Mesothelial cell of epicardium (in vitro differentiated cells): ENCODE results near the gene CFDP1. TPM values are rescaled to one million over a fixed set of nuclear protein-coding genes. Genes with fewer than 3 reads are reported as not detected.

Source experiments
- DNase-seq, 2 experiments: peaks; one replicate each; pipeline ENCODE4 v3.0.0; 2021; ENCODE audit warnings: low spot score in 2 of 2; ENCODE audit not compliant: unreplicated experiment in 2 of 2
- H3K27ac Mint-ChIP-seq: 2 replicates; pipeline ENCODE4 v1.8.0; 2021; ENCODE audit warnings: mixed read lengths
- H3K27me3 Mint-ChIP-seq: 2 replicates; pipeline ENCODE4 v1.8.0; 2021; ENCODE audit warnings: low read depth, mixed read lengths
- H3K36me3 Mint-ChIP-seq: 2 replicates; pipeline ENCODE4 v1.8.0; 2021; ENCODE audit warnings: mixed read lengths
- H3K4me1 Mint-ChIP-seq: 2 replicates; pipeline ENCODE4 v1.8.0; 2021; ENCODE audit warnings: mixed read lengths
- H3K4me3 Mint-ChIP-seq: 2 replicates; pipeline ENCODE4 v1.8.0; 2021; ENCODE audit warnings: mild to moderate bottlenecking, moderate library complexity, mixed read lengths
- H3K9me3 Mint-ChIP-seq: 2 replicates; pipeline ENCODE4 v1.8.0; 2021; ENCODE audit warnings: mixed read lengths
- total RNA-seq: library from RNA; stranded (reverse); gene quantifications from 3 replicates; pipeline ENCODE4 v1.2.1, GENCODE V29; 2021
- TF ChIP-seq, protein P1 (sequence below): fragments of 200-600 bp; sonication (generic); IDR thresholded peaks from one replicate; pipeline ENCODE4 v1.5.0; 2021; ENCODE audit warnings: antibody characterized with exemption; ENCODE audit not compliant: unreplicated experiment

CFDP1 gene
- total RNA-seq, 1 donor from 2014 or later: 89.1 TPM

DNA sequence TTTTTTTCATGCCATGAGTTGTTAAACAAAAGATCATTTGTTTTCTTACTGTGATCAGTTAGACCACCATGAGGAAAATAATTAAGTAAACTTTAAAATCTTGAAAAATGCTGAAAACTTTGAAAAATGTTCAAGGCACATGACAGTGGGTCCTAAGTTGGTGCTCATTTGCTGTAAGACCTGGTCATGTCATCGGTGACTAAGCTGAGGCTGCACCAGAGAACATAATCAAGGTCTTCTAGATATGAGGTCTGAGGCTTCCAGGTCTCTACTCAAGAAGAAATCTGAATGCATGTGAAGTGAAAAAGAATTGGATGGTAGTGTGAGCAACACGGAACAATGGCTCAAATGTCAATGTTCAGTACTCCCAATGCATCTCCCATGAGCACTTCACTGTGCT lies 87.6 kb downstream of the CFDP1 start:
- peaks cover 9% of the 10 kb centered on the region for H3K36me3 Mint-ChIP-seq
- H3K4me3 Mint-ChIP-seq: no peak overlapping the region
- H3K4me1 Mint-ChIP-seq: peaks cover 47% of the 10 kb centered on the region
- DNase-seq: no peak
- H3K27ac Mint-ChIP-seq: no peak overlapping the region
- H3K27me3 Mint-ChIP-seq: no peaks in the 10 kb centered on the region
- H3K9me3 Mint-ChIP-seq: peaks cover 3% of the 10 kb centered on the region
- TF ChIP-seq, protein P1, sequence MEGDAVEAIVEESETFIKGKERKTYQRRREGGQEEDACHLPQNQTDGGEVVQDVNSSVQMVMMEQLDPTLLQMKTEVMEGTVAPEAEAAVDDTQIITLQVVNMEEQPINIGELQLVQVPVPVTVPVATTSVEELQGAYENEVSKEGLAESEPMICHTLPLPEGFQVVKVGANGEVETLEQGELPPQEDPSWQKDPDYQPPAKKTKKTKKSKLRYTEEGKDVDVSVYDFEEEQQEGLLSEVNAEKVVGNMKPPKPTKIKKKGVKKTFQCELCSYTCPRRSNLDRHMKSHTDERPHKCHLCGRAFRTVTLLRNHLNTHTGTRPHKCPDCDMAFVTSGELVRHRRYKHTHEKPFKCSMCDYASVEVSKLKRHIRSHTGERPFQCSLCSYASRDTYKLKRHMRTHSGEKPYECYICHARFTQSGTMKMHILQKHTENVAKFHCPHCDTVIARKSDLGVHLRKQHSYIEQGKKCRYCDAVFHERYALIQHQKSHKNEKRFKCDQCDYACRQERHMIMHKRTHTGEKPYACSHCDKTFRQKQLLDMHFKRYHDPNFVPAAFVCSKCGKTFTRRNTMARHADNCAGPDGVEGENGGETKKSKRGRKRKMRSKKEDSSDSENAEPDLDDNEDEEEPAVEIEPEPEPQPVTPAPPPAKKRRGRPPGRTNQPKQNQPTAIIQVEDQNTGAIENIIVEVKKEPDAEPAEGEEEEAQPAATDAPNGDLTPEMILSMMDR: no peak

DNA sequence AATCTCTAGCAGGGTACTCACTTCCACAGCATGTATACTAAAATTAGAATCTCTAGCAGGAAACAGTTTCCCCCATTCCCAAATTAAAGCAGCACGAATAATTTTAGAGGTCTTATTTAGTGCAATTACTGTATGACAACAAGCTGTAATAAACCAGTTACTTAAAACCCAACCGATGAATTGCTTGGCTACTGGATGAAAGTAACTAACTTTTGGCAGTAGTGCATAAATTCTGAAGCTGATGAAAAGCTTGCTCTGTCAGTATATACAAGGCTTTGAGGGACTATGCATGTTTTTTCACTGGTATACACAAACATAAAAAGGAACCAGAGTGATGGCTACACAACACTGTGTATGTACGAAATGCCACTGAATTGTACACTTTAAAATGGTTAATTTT lies 89.4 kb downstream of the CFDP1 start:
- Mint-ChIP-seq H3K4me1 (peaks cover 65% of the 10 kb centered on the region), H3K27ac (peak overlapping the region; percentile 74), H3K4me3 (no peak overlapping the region), H3K27me3 (no peaks in the 10 kb centered on the region), H3K9me3 (no peaks in the 10 kb centered on the region), H3K36me3 (peaks cover 5% of the 10 kb centered on the region)
- TF ChIP-seq, protein P1: no peak
- DNase-seq: no peak

DNA sequence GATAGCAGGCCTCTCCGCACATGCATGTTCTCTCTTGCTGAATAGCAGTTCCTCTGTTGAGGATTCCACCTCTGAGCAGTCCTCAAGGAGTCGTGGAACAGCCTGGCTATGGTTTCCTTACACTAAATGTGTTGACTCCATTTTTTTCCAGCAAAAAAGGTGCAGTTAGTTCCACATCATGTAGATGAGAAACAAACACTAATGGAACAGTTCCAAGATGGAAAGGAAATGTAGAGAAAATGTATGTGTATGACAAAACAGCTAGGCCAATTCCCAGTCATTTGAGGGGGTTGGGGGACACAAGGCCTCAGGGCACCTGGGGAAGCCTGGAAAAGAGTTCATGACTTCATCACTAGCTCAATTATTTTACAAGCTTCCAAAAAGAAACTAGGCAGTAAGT lies 90.0 kb downstream of the CFDP1 start:
- Mint-ChIP-seq H3K4me3 (no peak overlapping the region), H3K27me3 (no peaks in the 10 kb centered on the region), H3K9me3 (no peaks in the 10 kb centered on the region), H3K27ac (peak overlapping the region; percentile 74), H3K4me1 (peaks cover 66% of the 10 kb centered on the region), H3K36me3 (peaks cover 5% of the 10 kb centered on the region)
- TF ChIP-seq, protein P1: no peak
- no peak for DNase-seq

DNA sequence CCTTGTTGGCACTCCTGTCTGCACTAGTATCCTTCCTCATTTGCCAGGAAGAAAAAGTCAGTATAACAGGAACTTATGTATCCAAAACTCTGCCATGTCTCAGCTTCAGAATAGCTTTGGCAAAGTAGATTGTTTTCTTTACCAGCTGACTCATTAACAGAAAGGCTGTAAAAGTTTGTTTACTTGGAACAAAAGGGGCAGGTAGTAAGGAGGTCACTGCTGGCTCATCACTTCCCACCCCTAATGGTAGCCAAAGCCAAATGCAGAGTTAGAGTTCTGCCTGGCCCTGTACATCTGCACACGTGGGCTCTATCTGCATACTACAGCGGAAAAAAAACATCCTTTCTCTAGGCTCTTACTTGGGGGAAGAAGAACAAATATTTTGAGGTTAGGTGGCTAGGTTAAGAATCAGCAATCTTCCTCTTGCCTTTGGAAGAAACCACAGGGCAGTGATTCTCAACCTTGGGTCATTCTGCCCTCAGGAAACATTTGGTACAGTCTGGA lies 90.9 kb downstream of the CFDP1 start:
- Mint-ChIP-seq H3K27ac (peak overlapping the region; percentile 74), H3K9me3 (no peaks in the 10 kb centered on the region), H3K36me3 (peaks cover 5% of the 10 kb centered on the region), H3K4me3 (no peak overlapping the region), H3K4me1 (peaks cover 66% of the 10 kb centered on the region), H3K27me3 (no peaks in the 10 kb centered on the region)
- TF ChIP-seq, protein P1: no peak
- DNase-seq: no peak

DNA sequence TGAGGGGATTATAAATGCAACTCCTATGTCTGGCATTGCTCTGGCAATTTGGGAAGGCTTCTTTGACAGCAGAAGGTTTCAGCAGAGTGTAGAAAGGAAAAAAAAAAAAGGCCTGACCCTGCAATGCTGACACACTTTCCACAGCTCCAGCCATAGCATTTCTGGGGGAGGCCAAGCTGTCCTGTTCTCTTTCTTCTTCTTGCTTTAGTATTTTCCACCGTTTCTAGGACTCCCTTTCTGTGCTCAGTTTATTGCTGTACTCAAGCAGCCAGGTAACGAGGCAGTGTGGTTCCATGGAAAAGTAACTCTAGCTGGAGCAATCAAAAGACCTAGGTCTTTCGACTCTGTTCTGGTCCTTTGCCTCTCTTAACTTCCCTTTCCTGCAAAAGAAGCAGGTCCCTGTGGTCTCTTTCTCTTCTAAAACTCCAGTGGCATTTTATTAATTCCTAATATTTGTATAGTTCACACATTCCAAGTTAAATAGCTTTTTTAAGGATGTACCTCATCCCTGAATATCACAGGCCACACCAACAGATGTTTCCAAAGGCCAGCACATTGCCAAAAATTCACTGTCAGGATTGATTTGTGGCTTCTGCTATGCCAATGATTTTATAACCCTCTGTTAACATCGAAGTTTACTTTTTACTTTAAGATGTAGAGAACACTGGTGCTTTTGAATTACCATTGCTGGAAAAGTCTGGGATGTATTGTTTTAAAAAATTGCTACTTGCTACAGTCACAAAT lies 91.6 kb downstream of the CFDP1 start:
- H3K27ac Mint-ChIP-seq: peak overlapping the region; percentile 88

More for the DNA sequence above, 91.6 kb downstream of the CFDP1 start:
- TF ChIP-seq, protein P1: no peak
- H3K4me3 Mint-ChIP-seq: no peak overlapping the region
- peaks cover 4% of the 10 kb centered on the region for H3K36me3 Mint-ChIP-seq
- peaks cover 65% of the 10 kb centered on the region for H3K4me1 Mint-ChIP-seq
- H3K9me3 Mint-ChIP-seq: no peaks in the 10 kb centered on the region
- H3K27me3 Mint-ChIP-seq: no peaks in the 10 kb centered on the region
- DNase-seq: no peak
